Measurements from ENCODE around the gene KIF26B.

DNA sequence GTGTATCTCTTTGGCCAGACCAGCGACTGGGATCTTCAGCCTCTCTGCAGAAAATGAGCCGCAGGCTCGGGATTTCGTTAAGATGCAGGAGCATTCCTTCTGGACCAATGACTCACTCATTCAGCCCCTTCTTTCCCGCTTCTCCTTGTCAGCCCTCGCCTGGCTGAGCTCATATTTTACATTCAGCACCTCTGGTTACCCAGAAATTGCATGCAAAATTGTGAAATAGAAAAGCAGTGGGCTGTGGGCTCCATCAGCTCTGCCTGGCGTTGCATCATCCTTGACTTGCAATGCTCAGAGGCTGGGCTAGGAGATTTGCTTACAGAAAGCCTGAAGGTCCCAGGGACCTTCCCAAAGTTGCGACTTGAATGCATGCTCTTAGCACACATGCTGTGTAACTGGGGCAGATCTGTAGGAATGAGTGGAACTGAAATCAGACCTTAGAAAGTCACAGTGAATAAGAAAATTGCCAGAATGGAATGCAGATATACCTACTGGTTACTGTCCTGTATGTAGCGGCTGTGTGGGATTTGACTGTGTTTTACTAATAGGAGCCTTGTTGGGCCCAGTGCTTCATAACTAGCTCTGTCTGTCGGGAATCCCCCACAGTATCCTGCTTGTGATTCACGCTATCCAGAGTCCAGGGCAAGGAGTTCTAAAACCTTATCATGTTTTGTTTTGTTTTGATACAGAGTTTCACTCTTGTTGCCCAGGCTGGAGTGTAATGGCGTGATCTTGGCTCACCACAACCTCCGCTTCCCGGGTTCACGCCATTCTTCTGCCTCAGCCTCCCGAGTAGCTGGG, 444.8 kb downstream of the KIF26B start:
- TF ChIP-seq, protein P1, sequence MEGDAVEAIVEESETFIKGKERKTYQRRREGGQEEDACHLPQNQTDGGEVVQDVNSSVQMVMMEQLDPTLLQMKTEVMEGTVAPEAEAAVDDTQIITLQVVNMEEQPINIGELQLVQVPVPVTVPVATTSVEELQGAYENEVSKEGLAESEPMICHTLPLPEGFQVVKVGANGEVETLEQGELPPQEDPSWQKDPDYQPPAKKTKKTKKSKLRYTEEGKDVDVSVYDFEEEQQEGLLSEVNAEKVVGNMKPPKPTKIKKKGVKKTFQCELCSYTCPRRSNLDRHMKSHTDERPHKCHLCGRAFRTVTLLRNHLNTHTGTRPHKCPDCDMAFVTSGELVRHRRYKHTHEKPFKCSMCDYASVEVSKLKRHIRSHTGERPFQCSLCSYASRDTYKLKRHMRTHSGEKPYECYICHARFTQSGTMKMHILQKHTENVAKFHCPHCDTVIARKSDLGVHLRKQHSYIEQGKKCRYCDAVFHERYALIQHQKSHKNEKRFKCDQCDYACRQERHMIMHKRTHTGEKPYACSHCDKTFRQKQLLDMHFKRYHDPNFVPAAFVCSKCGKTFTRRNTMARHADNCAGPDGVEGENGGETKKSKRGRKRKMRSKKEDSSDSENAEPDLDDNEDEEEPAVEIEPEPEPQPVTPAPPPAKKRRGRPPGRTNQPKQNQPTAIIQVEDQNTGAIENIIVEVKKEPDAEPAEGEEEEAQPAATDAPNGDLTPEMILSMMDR (optimal IDR thresholded peaks at IDR 0.05 in 1 of 3, IDR thresholded peaks at IDR 0.05 in 1 of 3, conservative IDR thresholded peaks at IDR 0.05 in 1 of 3; ENCODE audit: extremely low read depth in 1 of 3, insufficient read depth in 2 of 3, low read length in 3 of 3), result no peak
- TF ChIP-seq EZH2 (IDR thresholded peaks at IDR 0.05; ENCODE audit: low read length), result no peak
